Measurements from ENCODE around the gene CD19.
"Not testable (repeated sequence)": the region's sequence is repeated elsewhere in the genome, so short reads cannot be mapped to it uniquely, and the experiment has no call there.

Gene CD19

DNA sequence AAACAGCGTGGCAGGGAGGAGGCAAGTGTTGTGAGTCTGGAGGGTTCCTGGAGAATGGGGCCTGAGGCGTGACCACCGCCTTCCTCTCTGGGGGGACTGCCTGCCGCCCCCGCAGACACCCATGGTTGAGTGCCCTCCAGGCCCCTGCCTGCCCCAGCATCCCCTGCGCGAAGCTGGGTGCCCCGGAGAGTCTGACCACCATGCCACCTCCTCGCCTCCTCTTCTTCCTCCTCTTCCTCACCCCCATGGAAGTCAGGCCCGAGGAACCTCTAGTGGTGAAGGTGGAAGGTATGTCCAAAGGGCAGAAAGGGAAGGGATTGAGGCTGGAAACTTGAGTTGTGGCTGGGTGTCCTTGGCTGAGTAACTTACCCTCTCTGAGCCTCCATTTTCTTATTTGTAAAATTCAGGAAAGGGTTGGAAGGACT is at the start of gene CD19:
Gene CD19 (plus strand): TSS at position 171 of the 425 bp plus-strand sequence. CDS start 30 bp downstream, at position 201.
- no peak for DNase-seq (ENCODE audit: low read depth)

DNA sequence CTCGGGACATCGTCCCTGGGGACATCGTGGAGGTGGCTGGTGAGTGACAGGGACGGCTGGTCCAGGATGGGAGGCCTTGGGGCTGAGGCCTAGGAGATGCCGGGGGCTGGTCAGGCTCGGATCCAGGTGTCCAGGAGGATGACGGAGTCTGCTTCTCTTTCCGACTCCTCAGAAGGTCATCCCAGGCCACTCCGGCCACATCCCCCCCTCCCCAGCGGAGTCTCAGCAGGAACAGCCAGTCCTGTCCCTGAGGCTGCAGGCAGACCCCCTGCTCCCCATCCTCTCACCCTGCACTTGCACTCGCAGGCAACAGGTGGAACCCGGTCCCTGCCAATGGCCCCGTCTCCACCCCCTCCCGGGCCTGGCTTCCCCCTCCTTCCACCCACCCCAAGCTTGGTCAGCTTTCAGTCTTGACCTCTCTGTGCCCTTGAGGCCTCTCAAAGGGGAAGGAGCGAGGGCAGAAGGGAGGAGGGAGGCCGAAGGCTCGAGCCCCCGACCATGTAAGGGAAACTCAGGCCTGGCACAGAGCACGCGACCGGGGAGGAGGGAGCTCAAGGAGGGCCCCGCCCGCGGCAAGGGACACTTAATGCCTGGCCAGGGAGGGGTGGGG is 49.1 kb upstream of the CD19 start:
- DNase-seq (ENCODE audit: low read depth), result no peak

DNA sequence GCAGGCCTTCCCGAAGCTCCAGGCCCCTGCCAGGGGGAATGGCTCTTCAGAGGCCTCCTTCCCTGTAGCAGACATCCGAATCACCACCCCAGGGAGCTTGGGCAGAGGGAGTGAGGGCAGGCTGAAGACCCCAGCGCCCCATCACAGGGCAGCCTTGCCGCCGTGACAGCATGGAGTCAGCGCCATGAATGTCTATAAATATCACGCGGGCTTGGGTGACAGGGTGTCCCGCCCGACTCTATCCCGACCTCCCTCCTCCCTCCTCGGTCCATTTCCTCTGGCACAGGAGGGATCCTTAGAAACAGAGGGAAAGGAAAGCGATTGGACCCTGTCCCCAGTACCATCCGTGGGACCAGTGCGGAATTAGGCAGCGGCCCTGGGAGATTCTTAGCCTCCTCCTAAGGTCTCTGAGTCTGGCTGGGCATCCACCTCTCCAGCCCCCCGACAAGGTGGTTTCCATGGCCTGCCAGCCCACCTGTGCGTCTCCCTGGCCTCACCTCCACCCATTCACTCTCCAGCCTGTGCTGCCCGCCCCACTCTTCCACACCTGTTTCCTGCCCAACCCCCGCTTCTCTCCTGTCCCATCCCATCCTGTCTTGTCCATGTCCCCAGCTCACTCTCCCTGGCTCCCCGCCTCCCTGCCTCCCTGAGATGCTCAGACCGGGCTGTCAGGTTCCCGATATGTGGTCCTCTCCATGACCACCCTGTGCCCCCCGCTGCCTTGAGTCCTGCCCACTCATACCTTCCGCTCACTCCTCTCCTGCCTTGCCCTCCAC is 48.4 kb upstream of the CD19 start:
- no peak for DNase-seq (ENCODE audit: low read depth)

DNA sequence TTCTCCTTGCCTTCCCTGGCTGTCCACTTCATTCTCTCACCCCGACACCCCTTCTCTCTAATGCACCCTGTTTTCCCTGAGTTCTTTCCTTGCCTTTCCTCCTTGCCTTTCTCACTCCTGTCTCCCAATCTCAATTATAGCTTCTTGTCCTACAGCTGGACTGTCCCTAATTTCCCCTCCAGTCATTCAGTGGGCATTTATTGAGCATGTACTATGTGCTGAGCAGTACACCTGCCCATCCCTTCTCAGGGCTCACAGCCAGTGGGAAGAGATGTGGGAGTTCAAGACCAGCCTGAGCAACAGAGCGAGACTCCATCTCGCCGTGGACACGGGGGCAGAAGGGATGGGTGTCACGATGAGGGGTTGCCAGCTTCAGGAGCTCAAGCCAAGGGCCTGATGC is 47.7 kb upstream of the CD19 start:
- no peak for DNase-seq (ENCODE audit: low read depth)

DNA sequence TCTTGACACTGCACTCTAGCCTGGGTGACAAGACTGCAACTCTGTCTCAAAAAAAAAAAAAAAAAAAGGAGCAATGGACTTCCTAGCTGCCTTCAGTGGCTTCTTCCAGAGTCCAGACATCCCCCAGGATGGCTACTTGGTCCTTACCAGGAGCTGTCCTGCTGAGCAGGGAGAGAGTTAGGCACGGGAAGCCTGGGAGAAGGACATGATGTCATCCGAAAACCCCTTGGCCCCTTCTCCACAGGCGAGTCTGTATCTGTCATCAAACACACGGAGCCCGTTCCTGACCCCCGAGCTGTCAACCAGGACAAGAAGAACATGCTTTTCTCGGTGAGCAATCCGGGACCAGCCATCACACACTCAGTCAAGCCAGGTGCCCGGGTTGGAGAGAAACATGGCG is 44.8 kb upstream of the CD19 start:
- no peak for DNase-seq (ENCODE audit: low read depth)

DNA sequence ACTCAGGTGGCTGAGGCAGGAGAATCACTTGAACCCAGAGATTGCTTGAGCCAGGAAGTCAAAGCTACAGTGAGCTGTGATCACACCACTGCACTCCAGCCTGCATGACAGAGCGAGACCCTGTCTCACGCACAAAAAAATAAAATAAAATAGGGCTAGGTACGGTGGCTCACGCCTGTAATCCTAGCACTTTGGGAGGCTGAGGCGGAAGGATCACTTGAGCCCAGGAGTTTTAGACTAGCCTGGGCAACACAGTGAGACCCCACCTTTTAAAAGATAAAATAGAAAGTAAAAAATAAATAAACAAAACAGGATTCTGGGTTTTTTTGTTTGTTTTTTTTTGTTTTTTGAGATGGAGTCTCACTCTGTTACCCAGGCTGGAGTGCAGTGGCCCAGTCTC is 41.4 kb upstream of the CD19 start:
- not testable (repeated sequence) for DNase-seq (ENCODE audit: low read depth)

DNA sequence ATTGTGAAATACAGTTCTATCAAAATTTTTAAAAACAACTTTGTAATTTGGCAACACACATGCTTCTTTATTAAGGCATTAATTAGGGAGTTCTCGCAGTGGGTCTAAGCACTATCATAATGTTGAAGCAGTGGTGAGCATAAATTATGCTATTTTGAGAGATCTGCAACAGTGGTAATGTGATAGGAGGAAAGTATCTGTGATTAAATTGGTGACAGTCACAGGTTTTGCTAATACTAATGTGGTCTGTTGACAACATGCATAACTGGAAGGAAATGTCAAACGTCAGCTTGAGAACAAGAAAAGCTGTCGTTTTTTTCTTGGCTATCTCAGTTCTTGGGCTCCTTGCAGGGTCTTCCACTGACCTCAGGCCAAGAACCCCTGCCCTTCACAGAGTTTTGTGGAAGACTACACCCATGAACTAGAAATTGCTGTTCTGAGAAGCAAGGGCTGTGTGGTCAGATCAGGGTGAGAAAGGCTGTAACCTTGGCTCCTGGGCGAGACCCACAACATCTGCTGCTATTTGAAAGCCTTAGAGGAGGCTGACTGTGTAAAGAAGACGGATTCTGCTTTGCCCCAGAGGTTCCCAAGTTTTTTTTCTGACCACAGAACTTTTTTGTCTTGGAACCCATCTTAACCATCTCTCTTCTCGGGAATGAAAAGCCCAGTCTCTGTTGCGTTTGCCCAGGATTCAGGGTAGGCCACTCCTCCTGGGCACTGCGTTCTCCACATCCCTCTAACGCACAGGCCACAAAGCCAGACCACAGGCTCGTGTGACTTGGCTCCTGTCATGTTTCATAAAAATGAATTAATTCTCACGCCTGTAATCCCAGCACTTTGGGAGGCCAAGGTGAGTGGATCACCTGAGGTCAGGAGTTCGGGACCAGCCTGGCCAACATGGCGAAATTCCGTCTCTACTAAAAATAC is 39.5 kb upstream of the CD19 start:
- no peak for DNase-seq (ENCODE audit: low read depth)

DNA sequence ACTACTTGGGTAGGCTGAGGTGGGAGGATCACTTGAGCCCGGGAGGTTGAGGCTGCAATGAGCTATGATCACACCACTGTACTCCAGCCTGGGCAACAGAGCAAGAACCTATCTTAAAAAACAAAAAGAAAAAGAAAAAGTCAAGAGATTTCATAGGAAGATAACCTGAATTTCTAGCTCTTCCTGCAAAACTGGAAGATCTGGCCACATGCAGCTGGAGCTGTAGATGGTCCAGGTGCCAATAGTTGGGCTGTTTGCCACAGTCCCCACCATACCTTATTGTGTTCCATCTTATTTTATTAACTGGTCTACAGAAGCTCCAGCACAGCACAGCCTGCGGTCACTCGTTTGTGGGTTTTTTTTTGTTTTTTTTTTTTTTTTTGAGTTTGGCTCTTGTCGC is 38.5 kb upstream of the CD19 start:
- DNase-seq (ENCODE audit: low read depth), result no peak

DNA sequence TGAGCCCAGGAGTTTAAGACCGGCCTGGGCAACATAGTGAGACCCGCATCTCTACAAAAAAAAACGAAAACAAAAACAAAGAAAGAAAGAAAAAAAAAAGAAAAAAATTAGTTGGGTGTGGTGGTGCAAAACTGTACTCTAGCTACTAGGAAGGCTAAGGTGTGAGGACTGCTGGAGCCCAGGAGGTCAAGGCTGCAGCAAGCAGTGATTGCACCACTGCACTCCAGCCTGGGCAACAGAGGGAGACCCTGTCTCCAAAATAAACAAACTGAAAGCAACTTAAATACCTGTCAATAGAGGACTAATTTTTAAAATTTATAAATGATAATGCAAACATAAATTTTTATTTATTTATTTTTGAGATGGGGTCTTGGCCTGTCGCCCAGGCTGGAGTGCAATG is 36.2 kb upstream of the CD19 start:
- no peak for DNase-seq (ENCODE audit: low read depth)

DNA sequence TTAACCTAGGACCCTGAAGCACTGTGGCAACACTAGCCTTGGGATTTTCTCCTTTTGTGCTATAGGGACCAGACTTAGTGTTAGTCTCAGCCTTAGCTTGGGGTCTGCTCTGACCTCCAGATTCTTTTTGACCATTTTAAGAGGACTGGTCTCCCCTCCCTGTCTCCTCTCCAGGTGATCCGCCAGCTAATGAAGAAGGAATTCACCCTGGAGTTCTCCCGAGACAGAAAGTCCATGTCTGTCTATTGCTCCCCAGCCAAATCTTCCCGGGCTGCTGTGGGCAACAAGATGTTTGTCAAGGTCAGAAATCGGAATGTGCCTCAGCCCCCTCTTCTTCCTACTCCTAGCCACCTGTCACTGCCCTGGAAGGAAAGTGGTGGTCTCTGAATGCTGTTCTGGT is 33.9 kb upstream of the CD19 start:
- DNase-seq (ENCODE audit: low read depth), result no peak

DNA sequence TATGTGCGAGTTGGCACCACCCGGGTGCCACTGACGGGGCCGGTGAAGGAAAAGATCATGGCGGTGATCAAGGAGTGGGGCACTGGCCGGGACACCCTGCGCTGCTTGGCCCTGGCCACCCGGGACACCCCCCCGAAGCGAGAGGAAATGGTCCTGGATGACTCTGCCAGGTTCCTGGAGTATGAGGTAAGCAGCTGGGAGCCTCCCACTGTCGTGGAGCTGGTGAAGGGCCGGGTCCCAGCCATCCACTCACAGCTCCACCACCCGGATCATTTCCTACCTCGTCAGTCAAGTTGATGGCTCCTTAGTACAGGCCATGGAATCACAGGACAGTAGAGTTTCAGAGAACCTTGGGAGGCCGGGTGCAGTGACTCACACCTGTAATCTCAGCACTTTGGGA is 33.5 kb upstream of the CD19 start:
- DNase-seq (ENCODE audit: low read depth), result no peak

DNA sequence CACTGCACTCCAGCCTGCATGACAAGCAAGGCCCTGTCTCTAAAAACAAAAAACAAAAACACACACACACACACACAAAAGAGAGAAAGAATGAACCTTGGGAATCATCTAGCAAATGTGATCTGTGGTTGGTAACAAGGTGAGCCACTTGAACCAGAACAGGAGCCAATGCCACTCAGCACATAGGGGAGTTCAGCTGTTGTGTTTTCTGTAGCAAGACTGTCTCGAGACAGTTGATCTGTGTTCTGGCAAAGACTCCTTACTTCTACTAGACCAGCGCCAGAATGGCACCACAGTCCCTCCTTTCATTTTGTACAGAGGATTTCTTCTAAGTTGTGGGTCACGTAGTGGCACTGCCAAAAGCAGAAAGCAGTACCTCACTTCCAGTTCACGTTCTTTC is 32.8 kb upstream of the CD19 start:
- DNase-seq (ENCODE audit: low read depth), result no peak

DNA sequence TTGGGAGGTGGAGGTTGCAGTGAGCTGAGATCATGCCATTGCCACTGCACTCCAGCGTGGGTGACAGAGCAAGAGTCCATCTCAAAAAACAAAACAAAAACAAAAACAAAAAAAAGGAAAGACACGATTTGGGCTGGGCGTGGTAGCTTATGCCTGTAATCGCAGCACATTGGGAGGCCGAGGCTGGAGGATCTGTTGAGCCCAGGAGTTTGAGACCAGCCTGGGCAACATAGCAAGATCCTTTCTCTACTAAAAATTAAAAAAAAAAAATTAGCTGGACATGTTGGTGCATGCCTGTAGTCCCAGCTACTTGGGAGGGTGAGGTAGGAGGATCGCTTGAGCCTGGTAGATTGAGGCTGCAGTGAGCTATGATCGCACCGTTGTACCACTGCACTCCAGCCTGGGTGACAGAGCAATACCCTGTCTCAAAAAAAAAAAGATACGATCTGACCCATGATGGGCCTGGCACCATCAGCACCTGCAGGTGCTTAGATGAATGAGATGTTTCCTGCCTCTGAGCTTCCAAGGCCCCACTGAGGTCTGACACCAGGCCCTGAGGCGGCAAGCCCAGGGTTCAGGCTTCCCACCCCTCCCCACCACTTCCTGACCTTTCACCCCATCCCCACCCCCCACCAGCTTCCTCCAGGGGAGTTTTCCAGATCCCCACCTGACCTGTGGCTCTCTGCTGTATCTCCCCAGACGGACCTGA is 31.7 kb upstream of the CD19 start:
- no peak for DNase-seq (ENCODE audit: low read depth)

DNA sequence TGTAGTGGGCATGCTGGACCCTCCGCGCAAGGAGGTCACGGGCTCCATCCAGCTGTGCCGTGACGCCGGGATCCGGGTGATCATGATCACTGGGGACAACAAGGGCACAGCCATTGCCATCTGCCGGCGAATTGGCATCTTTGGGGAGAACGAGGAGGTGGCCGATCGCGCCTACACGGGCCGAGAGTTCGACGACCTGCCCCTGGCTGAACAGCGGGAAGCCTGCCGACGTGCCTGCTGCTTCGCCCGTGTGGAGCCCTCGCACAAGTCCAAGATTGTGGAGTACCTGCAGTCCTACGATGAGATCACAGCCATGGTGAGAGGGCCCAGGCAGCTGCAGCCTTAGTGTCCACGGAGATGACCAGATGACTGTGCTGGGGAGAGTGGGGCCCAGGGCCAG is 31.2 kb upstream of the CD19 start:
- no peak for DNase-seq (ENCODE audit: low read depth)

DNA sequence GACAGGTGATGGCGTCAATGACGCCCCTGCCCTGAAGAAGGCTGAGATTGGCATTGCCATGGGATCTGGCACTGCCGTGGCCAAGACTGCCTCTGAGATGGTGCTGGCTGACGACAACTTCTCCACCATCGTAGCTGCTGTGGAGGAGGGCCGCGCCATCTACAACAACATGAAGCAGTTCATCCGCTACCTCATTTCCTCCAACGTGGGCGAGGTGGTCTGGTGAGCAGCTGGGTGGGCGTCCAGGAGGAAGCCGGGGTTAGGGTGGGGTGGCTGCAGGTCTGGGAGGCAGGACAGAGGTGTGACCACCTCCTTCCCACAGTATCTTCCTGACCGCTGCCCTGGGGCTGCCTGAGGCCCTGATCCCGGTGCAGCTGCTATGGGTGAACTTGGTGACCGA is 29.9 kb upstream of the CD19 start:
- no peak for DNase-seq (ENCODE audit: low read depth)

DNA sequence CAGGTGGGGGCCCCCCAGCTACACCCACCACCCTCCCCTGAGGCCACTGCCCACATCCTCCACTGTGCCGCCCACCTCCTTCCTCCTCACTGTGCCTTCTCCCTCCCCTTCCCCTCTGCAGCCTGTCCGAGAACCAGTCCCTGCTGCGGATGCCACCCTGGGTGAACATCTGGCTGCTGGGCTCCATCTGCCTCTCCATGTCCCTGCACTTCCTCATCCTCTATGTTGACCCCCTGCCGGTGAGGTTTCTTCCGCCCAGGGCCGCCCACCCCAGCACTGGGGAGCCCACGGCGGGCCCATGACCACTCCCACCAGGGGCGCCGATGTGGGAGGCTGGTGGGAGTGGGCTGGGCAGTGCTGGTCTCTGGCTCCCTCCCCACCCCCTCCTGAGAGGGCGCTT is 28.9 kb upstream of the CD19 start:
- no peak for DNase-seq (ENCODE audit: low read depth)

DNA sequence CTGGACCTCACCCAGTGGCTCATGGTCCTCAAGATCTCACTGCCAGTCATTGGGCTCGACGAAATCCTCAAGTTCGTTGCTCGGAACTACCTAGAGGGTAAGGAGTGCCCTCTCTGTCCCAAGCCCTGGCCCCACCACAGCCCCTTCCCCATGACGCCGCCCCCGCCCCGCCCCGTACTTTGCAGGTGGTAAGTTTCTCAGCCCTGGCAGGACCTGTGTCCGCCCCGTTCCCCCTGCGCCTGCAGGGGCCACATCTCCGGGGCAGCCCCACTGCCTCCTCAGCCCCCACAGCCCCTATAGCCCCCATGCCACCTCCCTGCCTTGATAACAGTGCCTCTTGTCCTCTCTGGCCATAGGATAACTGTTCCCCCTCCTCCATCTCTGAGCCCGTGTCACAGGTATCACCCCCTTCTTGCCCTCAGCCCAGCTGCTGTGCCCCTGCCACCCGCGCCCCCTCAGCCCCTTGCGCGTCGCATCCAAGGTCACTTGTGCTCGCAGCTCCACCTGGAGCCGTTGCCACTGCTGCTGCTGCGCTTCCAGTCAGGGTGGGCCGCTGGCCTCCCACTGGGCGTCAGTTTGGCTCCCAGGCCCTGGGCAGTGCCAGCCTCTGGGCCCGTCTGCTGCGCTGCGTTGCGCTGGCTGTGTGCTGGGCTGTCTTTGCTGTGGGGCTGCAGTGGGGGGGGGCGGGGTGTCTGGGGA is 28.3 kb upstream of the CD19 start:
- DNase-seq (ENCODE audit: low read depth), result no peak

DNA sequence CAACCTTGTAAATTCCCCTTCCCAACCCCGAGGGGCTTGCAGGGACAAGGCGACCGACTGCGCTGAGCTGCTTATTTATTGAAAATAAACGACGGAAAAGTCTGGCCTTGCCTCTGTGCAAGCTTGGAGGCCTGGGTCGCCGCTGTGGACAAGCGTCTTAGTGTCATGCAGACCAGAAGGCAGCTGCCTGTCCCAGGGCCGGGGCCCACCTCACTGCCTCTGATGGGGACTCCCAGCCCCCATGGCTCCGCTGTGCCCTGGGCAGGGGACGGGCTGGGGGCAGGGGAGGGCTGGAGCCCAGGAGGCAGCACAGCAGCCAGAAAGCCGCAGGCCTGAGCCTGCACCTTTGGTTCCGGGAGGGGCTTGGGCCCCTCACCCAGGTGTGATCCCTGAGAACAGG is 27.4 kb upstream of the CD19 start:
- DNase-seq (ENCODE audit: low read depth), result no peak

DNA sequence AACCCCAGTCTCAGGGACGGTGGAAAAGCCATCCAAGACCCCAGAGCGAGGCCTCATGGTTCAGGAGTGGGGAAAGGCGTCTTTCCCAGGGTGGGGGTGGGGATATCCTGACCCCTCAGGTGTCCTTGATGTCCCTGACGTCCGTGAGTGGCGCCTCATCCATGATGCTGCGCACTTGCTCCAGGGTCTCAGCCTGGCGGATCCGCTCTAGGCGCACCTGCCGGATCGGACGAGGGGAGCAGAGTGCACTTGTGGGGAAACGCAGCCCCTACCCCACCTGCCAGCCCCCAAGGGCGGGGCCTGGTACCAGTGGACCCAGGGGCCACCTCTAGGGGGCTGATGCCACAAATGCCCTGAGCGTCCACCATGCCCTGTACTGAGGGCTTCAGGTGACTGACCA is 26.9 kb upstream of the CD19 start:
- no peak for DNase-seq (ENCODE audit: low read depth)

DNA sequence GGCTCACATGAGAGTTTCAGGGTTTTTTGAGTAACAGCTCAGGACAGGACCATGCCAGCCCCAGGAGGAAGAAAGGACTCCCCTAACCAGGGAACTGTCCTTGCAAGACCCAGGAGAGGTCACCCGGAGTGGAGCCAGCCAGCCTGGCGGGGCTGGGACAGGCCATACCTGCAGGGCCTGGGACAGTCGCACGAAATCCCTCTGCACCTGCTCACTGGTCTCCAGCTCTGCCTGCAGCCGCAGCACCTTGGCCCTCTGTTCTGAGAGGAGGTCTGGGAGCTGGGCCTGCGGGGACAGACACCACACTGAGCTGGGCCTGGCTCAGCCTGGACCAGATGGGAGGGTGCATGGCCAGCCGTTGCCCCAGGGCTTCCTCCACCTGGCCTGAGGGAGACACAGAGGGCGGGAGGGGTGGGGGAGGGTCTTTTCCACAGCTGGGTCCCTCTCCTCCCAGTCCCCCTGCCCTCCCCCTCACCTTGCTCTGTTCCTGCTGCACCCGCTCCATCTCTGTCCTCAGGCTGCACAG is 26.5 kb upstream of the CD19 start:
- no peak for DNase-seq (ENCODE audit: low read depth)

DNA sequence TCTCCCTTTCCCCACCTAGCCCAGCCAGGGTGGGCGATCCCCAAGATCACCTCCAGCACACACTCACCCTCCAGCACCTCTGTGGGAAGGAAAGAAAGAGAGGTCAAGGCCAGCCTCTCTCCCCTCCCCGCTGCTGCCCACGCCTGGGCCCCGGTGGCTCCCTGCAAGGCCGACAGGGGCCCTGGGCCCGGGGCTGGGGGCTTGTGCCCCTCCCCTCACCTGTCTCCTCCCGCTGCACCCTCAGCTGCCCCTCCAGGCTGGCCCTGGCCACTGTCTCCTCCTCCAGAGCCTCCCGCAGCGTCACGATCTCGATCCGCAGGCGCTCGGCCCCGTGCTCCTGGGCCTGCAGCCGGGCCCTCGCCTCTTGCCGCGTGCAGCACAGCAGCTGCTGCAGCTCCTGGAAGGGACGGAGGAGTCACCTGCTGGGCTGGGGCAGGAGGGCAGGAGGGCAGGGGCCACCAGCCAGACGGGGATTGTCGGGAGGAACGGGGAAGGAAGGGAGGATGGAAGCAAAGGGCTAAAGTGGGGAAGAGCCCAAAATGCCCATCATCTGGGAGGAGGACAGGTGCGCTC is 25.9 kb upstream of the CD19 start:
- DNase-seq (ENCODE audit: low read depth), result no peak
